HUES64 (cell line): ENCODE results near the gene CEP164.
"Not testable (repeated sequence)": the region's sequence is repeated elsewhere in the genome, so short reads cannot be mapped to it uniquely, and the experiment has no call there.

Source experiments
- H3K27ac ChIP-seq: 2 replicates; pipeline ENCODE4 v1.7.0; 2013; ENCODE audit warnings: low read depth, low read length, inconsistent platforms
- H3K27me3 ChIP-seq: 2 replicates; pipeline ENCODE4 v1.6.1; 2013; ENCODE audit warnings: mild to moderate bottlenecking, low read length; ENCODE audit not compliant: insufficient read depth
- H3K36me3 ChIP-seq: 2 replicates; pipeline ENCODE4 v1.6.1; 2013; ENCODE audit warnings: mild to moderate bottlenecking, low read length; ENCODE audit not compliant: insufficient read depth
- H3K4me1 ChIP-seq: 2 replicates; pipeline ENCODE4 v1.6.1; 2013; ENCODE audit warnings: mild to moderate bottlenecking, low read length, moderate library complexity; ENCODE audit not compliant: insufficient read depth
- H3K4me3 ChIP-seq: 2 replicates; pipeline ENCODE4 v1.5.1; 2013; ENCODE audit warnings: mild to moderate bottlenecking, low read length, moderate library complexity
- H3K9ac ChIP-seq: 2 replicates; pipeline ENCODE4 v1.6.1; 2013; ENCODE audit warnings: mild to moderate bottlenecking, low read depth, low read length
- H3K9me3 ChIP-seq: 2 replicates; pipeline ENCODE4 v1.6.1; 2013; ENCODE audit warnings: low read depth, low read length; ENCODE audit not compliant: insufficient read depth
- WGBS: fragments of 150-250, 120-280 bp; methylation state at CpG from one replicate; pipeline ENCODE4 v1.1.7; 2013; ENCODE audit warnings: missing lambda C conversion rate; 5-methylcytosine and 5-hydroxymethylcytosine counted together

CEP164 gene

GRCh38 chr11:117385471-117385870, 57.8 kb downstream of the CEP164 start:
- peaks cover 30% of the 10 kb centered on the region for H3K36me3 ChIP-seq

DNA sequence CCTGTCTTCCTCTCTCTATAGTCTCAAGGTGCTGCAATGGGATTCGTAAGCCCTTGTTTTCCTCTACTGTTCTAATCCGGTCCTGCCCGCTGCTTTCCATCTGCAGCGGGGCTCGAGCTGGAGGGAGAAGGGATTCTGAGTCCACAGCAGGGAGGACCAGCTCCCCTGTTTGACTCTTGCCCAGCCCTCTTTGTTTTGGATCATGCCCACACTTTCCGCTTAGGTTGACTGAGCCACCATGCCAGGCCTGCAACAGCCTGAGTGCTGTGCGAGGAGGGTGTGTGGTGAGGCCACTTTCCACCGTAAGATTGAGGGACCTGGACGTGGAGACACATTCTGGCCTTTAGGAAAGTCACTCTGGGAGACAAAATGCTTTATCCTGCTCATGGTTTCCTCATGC, 58.3 kb downstream of the CEP164 start:
- H3K9me3 ChIP-seq: no peaks in the 10 kb centered on the region
- H3K9ac ChIP-seq: no peak overlapping the region
- no peaks in the 10 kb centered on the region for H3K27me3 ChIP-seq
- H3K4me3 ChIP-seq: no peak overlapping the region
- peaks cover 30% of the 10 kb centered on the region for H3K36me3 ChIP-seq
- no peaks in the 10 kb centered on the region for H3K4me1 ChIP-seq
- WGBS: 96% methylated on average over 9 of the region's 9 CpGs
- no peak overlapping the region for H3K27ac ChIP-seq

More at GRCh38 chr11:117385471-117385870, 57.8 kb downstream of the CEP164 start:
- H3K9ac ChIP-seq: no peak overlapping the region
- no peak overlapping the region for H3K4me3 ChIP-seq
- no peaks in the 10 kb centered on the region for H3K27me3 ChIP-seq
- no peaks in the 10 kb centered on the region for H3K4me1 ChIP-seq
- WGBS: 93% methylated on average over 3 of the region's 3 CpGs
- no peaks in the 10 kb centered on the region for H3K9me3 ChIP-seq
- no peak overlapping the region for H3K27ac ChIP-seq

GRCh38 chr11:117387992-117388755, 60.5 kb downstream of the CEP164 start:
- no peak overlapping the region for H3K27ac ChIP-seq
- no peaks in the 10 kb centered on the region for H3K4me1 ChIP-seq
- peaks cover 43% of the 10 kb centered on the region for H3K36me3 ChIP-seq
- no peak overlapping the region for H3K9ac ChIP-seq
- H3K9me3 ChIP-seq: no peaks in the 10 kb centered on the region
- no peaks in the 10 kb centered on the region for H3K27me3 ChIP-seq
- WGBS: 94% methylated on average over 3 of the region's 3 CpGs
- no peak overlapping the region for H3K4me3 ChIP-seq

GRCh38 chr11:117390743-117391142, 63.1 kb downstream of the CEP164 start:
- peaks cover 62% of the 10 kb centered on the region for H3K36me3 ChIP-seq

DNA sequence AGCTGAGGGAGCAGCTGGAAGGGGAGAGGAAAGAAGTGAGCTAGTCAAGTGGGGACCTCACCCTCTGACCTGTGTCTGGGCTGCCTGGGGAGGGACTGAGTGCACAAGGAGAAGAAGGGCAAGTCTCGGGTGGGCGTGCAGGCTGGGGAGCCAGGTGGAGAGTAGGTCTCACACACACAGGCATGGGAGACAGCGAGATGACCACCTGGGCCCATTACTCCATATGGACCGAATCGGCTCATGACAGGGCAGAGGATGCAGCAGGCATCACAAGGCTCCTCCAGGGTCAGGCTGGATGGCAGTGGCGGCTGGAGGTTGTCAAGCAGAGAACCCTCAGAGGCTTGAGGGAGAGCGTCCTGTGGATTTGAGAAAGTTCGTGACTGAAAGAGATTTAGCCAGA, 63.5 kb downstream of the CEP164 start:
- no peaks in the 10 kb centered on the region for H3K4me1 ChIP-seq
- no peak overlapping the region for H3K9ac ChIP-seq
- H3K27me3 ChIP-seq: no peaks in the 10 kb centered on the region
- H3K9me3 ChIP-seq: no peaks in the 10 kb centered on the region
- WGBS: 97% methylated on average over 8 of the region's 8 CpGs
- no peak overlapping the region for H3K4me3 ChIP-seq
- peaks cover 62% of the 10 kb centered on the region for H3K36me3 ChIP-seq
- no peak overlapping the region for H3K27ac ChIP-seq

More at GRCh38 chr11:117390743-117391142, 63.1 kb downstream of the CEP164 start:
- Histone ChIP-seq H3K27me3 (no peaks in the 10 kb centered on the region), H3K4me3 (no peak overlapping the region), H3K9me3 (no peaks in the 10 kb centered on the region), H3K9ac (no peak overlapping the region), H3K4me1 (no peaks in the 10 kb centered on the region), H3K27ac (no peak overlapping the region)
- WGBS: 96% methylated on average over 8 of the region's 8 CpGs

DNA sequence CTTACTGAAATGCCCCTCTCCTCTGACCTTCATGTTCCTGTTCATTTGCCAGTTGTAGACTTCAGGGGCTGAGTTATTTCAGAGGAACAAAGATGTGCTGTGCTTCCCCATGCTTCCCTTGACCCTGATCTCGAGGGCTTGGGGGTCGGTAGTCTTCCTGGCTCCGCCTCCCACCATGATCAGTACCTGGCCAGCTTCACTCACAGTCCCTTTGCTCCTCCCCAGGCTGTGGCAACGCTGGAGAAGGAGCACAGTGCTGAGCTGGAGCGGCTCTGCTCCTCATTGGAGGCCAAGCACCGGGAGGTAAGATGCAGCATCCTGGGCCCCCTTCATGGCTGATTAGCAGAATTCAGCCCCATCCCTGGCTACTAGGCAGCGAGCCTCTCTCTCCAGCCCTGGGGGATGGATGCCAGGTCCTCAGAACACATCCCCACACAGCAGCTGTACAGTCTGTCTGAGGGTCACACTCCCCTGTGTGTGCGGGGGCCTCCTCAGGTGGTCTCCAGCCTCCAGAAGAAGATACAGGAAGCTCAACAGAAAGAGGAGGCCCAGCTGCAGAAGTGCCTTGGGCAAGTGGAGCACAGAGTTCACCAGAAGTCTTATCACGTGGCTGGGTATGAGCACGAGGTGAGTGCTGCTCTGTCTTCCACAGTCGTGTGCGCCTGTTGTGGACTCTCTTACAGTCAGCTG, 64.5 kb downstream of the CEP164 start:
- Histone ChIP-seq H3K4me1 (no peaks in the 10 kb centered on the region), H3K27ac (no peak overlapping the region), H3K27me3 (no peaks in the 10 kb centered on the region), H3K9me3 (no peaks in the 10 kb centered on the region), H3K9ac (no peak overlapping the region), H3K36me3 (peaks cover 67% of the 10 kb centered on the region), H3K4me3 (no peak overlapping the region)
- WGBS: 95% methylated on average over 12 of the region's 12 CpGs

DNA sequence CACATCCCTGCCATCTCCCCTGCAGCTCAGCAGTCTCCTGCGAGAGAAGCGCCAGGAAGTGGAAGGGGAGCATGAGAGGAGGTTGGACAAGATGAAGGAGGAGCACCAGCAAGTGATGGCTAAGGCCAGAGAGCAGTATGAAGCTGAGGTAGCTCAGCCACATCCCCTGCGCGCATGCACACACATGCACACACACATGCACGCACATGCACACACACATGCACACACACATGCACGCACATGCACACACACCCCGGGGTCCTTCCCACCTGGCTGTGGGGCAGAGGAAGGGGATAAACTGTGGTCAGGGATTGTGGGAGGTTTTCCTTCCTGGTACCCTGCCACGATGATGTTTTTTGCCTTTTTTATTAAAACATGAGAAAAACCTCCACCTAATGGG, 65.3 kb downstream of the CEP164 start:
- H3K27ac ChIP-seq: no peak overlapping the region
- H3K4me1 ChIP-seq: no peaks in the 10 kb centered on the region
- no peak overlapping the region for H3K4me3 ChIP-seq
- H3K9me3 ChIP-seq: 0 out of 2 replicates have a peak, but pooled peaks cover 3% of the 10 kb centered on the region
- H3K36me3 ChIP-seq: peaks cover 67% of the 10 kb centered on the region
- no peak overlapping the region for H3K9ac ChIP-seq
- WGBS: 98% methylated on average over 7 of the region's 8 CpGs
- H3K27me3 ChIP-seq: no peaks in the 10 kb centered on the region

DNA sequence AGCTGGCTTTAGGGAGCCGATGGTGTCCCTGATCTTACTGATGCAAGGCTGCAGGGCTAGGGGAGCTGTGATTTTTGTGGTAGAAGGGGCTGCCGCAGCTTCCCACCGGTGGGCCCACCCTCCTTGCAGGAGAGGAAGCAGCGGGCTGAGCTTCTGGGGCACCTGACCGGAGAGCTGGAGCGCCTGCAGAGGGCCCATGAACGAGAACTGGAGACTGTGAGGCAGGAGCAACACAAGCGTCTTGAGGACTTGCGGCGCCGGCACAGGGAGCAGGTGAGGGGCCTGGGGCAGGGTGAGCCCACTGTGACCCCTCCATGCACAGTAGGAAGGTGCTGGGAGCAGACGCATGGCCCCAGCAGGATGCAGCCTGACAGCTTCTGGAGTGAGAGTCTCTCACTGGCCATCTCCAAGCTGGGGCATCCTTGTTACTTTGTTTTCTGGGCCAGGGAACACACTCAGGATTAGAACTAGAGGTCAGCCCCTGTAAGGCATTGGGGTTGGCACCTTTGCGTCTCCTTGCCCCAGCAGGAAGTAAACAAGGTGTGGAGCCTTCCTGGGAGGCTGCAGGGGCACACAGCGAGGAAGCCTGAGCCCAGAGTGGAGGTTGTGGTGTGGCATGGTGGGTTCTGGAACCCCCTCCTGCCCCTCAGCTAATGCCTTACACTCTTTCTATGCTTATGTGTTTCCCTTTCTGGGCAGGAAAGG, 66.7 kb downstream of the CEP164 start:
- 92% methylated on average over 14 of the region's 14 CpGs for WGBS
- H3K36me3 ChIP-seq: peaks cover 74% of the 10 kb centered on the region
- no peak overlapping the region for H3K9ac ChIP-seq
- no peak overlapping the region for H3K27ac ChIP-seq
- H3K9me3 ChIP-seq: peaks cover 13% of the 10 kb centered on the region
- no peaks in the 10 kb centered on the region for H3K27me3 ChIP-seq
- H3K4me3 ChIP-seq: no peak overlapping the region
- H3K4me1 ChIP-seq: no peaks in the 10 kb centered on the region

GRCh38 chr11:117395476-117395875, 67.8 kb downstream of the CEP164 start:
- no peak overlapping the region for H3K4me3 ChIP-seq
- H3K9me3 ChIP-seq: peaks cover 13% of the 10 kb centered on the region
- H3K4me1 ChIP-seq: no peaks in the 10 kb centered on the region
- no peaks in the 10 kb centered on the region for H3K27me3 ChIP-seq
- 90% methylated on average over 4 of the region's 4 CpGs for WGBS
- H3K36me3 ChIP-seq: peaks cover 74% of the 10 kb centered on the region
- H3K27ac ChIP-seq: no peak overlapping the region
- no peak overlapping the region for H3K9ac ChIP-seq

GRCh38 chr11:117396970-117397369, 69.3 kb downstream of the CEP164 start:
- Histone ChIP-seq H3K9ac (no peak overlapping the region), H3K27me3 (no peaks in the 10 kb centered on the region), H3K4me3 (no peak overlapping the region), H3K9me3 (peaks cover 13% of the 10 kb centered on the region), H3K27ac (no peak overlapping the region), H3K4me1 (no peaks in the 10 kb centered on the region), H3K36me3 (peaks cover 61% of the 10 kb centered on the region)
- 96% methylated on average over 8 of the region's 8 CpGs for WGBS

DNA sequence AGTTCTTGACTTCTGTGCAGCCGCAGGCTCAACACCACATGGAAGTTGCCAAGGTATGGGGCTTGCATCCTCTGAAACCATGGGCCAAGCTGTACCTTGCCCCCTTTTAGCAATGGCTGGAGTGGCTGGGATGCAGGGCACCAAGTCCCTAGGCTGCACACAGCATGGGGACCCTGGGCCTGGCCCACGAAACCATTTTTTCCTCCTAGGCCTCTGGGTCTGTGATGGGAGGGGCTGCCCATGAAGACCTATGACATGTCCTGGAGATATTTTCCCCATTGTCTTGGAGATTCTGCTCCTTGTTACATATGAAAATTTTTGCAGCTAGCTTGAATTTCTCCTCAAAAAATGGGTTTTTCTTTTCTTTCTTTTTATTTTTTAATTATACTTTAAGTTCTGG, 71.0 kb downstream of the CEP164 start:
- not testable (repeated sequence) for H3K4me3 ChIP-seq, H3K9ac ChIP-seq, H3K27me3 ChIP-seq, H3K27ac ChIP-seq, H3K4me1 ChIP-seq
- H3K36me3 ChIP-seq: peaks cover 44% of the 10 kb centered on the region
- 95% methylated on average over 2 of the region's 2 CpGs for whole genome bisulfite sequencing
- H3K9me3 ChIP-seq: peaks cover 13% of the 10 kb centered on the region
